GM12874 (cell line): ENCODE data around the gene IAH1.

Experiments used
- TF ChIP-seq, protein P1 (sequence below): IDR thresholded peaks from 2 replicates; pipeline ENCODE4 v1.5.1; 2011; ENCODE audit warnings: low read depth, mild to moderate bottlenecking, control low read depth, low read length, moderate library complexity; ENCODE audit not compliant: insufficient read depth

Gene IAH1

DNA sequence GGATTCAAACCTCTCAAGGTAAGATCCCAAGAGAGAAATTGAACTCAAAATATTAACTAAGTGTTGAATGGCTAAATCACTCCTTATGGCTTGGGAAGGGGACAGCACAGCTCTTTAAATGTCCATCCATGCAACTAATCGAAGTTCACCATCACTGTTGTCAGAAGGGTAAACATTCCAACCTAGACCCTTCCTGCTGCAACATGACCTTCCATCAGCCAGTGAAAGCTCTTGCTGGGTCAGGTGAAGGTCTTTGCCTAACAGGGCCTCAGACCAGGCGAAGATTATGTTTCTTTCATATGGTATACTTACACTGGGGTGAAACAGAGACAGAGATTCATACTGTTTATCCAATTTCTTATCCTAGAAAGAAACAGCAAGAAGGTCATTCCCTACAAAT is 16.4 kb downstream of the IAH1 start:
- TF ChIP-seq, protein P1, sequence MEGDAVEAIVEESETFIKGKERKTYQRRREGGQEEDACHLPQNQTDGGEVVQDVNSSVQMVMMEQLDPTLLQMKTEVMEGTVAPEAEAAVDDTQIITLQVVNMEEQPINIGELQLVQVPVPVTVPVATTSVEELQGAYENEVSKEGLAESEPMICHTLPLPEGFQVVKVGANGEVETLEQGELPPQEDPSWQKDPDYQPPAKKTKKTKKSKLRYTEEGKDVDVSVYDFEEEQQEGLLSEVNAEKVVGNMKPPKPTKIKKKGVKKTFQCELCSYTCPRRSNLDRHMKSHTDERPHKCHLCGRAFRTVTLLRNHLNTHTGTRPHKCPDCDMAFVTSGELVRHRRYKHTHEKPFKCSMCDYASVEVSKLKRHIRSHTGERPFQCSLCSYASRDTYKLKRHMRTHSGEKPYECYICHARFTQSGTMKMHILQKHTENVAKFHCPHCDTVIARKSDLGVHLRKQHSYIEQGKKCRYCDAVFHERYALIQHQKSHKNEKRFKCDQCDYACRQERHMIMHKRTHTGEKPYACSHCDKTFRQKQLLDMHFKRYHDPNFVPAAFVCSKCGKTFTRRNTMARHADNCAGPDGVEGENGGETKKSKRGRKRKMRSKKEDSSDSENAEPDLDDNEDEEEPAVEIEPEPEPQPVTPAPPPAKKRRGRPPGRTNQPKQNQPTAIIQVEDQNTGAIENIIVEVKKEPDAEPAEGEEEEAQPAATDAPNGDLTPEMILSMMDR: no peak

DNA sequence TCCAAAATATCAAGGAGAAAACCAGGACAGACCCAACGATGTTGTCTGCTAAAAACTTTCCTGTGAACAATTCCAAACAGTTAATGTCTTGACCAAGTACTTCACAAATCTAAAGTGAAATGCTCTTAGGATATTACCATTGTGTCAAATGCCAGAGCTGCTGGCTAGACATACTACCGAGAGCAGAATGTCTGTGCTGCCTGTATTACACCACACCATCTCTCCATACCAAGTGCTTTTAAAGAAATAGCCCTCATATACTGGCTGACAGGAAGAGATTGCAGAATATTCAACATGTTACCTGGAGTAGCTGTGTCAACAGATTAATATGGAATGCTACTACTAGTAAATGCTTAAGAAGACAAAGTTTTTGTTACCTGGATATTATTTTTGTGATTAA is 18.6 kb downstream of the IAH1 start:
- TF ChIP-seq, protein P1: no peak

DNA sequence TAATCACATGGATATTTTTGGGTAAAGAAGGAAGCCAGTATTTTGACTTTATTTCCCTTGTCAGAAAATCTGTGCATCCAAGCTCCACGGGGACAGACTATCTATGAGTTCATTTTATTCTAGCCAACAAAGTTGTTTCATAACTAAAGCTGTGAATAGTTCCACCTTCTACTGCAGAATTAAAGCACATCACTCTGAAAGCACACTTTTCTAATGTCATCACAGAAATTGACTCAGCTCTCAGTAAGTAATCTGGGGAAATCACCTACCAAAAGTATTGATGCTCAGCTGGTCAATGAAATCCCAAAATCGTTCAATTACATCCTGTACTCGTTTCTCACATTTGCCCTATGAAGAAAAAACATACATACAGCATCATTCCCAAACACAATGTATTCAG is 19.1 kb downstream of the IAH1 start:
- TF ChIP-seq, protein P1: no peak

DNA sequence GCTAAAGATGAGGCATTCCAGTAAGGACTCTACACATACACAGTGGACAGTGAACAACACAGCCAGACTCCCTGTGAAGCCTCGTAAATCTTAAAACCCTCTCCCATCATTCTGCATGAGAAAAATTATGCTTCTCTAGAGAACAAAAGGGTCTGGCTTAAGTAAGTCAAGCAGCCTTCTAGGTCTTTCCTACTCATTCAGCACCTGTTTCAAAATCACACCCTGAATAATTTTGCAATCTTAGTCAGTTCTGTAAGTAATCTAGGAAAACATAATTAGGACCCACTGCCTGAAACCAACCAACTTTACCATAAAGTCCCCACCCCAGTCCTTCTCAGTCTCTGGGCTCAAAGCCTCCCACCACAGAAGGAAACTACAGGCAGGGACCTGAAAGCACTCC is 19.7 kb downstream of the IAH1 start:
- TF ChIP-seq, protein P1: no peak

DNA sequence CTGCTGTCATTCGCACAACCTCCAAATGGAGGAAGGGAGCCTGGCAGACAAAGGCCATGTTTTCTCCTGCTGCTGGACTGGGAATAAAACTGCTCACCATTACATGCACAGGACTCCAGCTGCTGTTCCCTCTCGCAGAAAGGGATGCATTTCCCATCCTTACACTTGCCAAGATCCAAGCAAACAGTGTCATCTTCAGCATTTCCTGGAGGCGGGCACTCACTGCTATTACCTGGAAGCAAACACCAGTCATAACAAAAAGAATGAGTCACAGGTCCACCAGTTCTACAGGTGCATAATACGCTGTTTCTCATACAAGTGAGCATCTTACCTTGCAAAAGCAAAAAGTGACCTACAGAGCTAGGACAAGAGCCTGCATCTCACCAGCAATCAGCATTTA is 22.7 kb downstream of the IAH1 start:
- TF ChIP-seq, protein P1: no peak

DNA sequence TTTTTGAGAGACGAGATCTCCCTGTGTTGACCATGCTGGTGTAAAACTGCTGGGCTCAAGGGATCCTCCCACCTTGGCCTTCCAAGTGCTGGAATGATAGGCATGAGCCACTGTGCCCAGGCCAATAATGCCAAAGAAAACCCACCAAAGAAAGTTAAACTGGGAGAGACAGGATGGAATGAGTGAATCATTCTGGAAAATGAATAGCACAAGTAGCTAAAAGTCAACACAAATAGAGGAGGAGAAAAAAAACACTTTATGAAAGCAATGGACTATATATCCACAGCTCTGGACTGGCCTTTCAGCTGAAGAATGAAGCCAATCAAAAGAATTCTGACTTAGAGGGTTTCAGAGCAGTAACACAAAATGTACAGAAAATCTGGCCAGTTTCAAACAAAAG is 23.9 kb downstream of the IAH1 start:
- TF ChIP-seq, protein P1: no peak

DNA sequence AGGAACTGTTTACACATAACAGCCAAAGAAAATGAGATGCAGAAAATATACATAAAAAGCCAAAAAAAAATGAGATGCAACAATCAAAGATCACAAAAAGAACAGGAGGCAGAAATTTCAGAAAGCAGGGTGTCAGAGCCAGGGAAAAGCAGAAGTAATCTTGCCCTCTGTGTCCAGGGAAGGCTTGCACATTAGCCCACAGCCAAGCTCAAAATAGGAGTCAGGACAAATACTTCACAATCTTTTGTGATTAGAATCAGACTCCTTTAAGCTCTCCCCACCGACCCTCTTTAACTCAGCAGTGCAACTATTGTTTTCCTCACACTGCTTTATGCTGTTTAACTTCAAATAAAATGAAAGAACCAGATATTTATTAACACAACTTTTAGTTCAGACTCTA is 34.6 kb downstream of the IAH1 start:
- TF ChIP-seq, protein P1: no peak
